ENCODE results near the gene SLC2A5. TPM values are rescaled to one million over a fixed set of nuclear protein-coding genes. Genes with fewer than 3 reads are reported as not detected.

The SLC2A5 gene
- total and polyA plus RNA-seq, 2 of the 4 experiments (the other 2 are of a cell fraction) = 0.03 to 0.18 TPM

- Histone ChIP-seq H3K14ac (replicated peaks; ENCODE audit: low read depth, low read length) (no peak overlapping the region), H2AFZ (replicated peaks; ENCODE audit: low read length, poor library complexity) (no peak overlapping the region), H2BK20ac (ENCODE audit: low read depth, low read length) (no peak overlapping the region), H3K4me2 (ENCODE audit: low read depth, low read length) (no peak overlapping the region), H4K8ac (ENCODE audit: low read depth in 2 of 2, low read length in 2 of 2) (no peak overlapping the region), H4K20me1 (ENCODE audit: insufficient read depth, low read length) (no peaks in the 10 kb centered on the region), H4K5ac (ENCODE audit: low read depth, low read length) (no peak overlapping the region), H3K4me1 (ENCODE audit: control insufficient read depth, insufficient read depth, low read length) (peaks cover 8% of the 10 kb centered on the region; the same call in 1 of the 2 replicates), H3K56ac (ENCODE audit: extremely low read depth, insufficient read depth, low read length) (no peak overlapping the region), H2BK15ac (ENCODE audit: low read depth, low read length) (no peak overlapping the region), H3K23ac (ENCODE audit: low read depth, low read length) (no peak overlapping the region), H3K9ac (ENCODE audit: low read depth, low read length) (no peak overlapping the region), H2BK120ac (ENCODE audit: low read depth, low read length) (no peak overlapping the region), H3K4ac (ENCODE audit: low read depth, low read length) (no peak overlapping the region), H3K27me3 (ENCODE audit: control insufficient read depth, insufficient read depth, low read length) (peaks cover 17% of the 10 kb centered on the region), H3K9me1 (ENCODE audit: insufficient read depth, low read length) (no peaks in the 10 kb centered on the region), H3K18ac (ENCODE audit: low read depth, low read length) (no peak overlapping the region), H4K91ac (ENCODE audit: insufficient read depth, low read depth, low read length) (no peak overlapping the region), H3K79me1 (ENCODE audit: low read depth in 1 of 2, low read length in 2 of 2) (no peaks in the 10 kb centered on the region), H2BK5ac (ENCODE audit: low read depth, low read length, poor library complexity, severe bottlenecking) (no peak overlapping the region), H3K36me3 (ENCODE audit: control insufficient read depth, insufficient read depth, low read length) (no peaks in the 10 kb centered on the region), H2AK5ac (ENCODE audit: low read depth, low read length) (no peak overlapping the region), H3K27ac (ENCODE audit: insufficient read depth, low read length) (no peak overlapping the region), H2AK9ac (replicated peaks; ENCODE audit: low read depth, low read length, poor library complexity) (no peak overlapping the region), H3K4me3 (ENCODE audit: insufficient read depth, low read depth, low read length) (no peak overlapping the region), H3K9me3 (ENCODE audit: control insufficient read depth, insufficient read depth, low read length) (peaks cover 22% of the 10 kb centered on the region)
- DNase-seq (no peak), ATAC-seq (ENCODE audit: low read depth) (no peak)
- in situ Hi-C loops (cut with MboI; ENCODE audit: low sequenced_read_pairs) (no loop called here), intact Hi-C loops (cut with micrococcal nuclease) (no loop called here), dilution Hi-C loops (cut with HindIII; ENCODE audit: low sequenced_read_pairs, unreplicated experiment) (no loop called here)
- no peak for TF ChIP-seq MAFK (IDR thresholded peaks at IDR 0.05; ENCODE audit: low read depth, low read length)
- TF ChIP-seq POLR2A (IDR thresholded peaks at IDR 0.05; ENCODE audit: low read depth, low read length) = no peak
- no peak for TF ChIP-seq MAZ (IDR thresholded peaks at IDR 0.05; ENCODE audit: borderline replicate concordance, low read depth, low read length)
- no peak for TF ChIP-seq SMC3 (IDR thresholded peaks at IDR 0.05; ENCODE audit: low read depth, low read length)
- no peak for TF ChIP-seq CHD1 (IDR thresholded peaks at IDR 0.05; ENCODE audit: low read depth, low read length)
- WGBS, 2 experiments (ENCODE audit: extremely low coverage in 2 of 2, insufficient read length in 1 of 2) = no CpG with 5 or more reads among the region's 5 CpGs
- CTCF ChIA-PET = no interaction called here
- POLR2A ChIA-PET (ENCODE audit: unreplicated experiment) = no interaction called here
- no TSS peak for BruUV-seq (replicated peaks)
These were observed 36.1 kb downstream of the SLC2A5 start for GRCh38 chr1:9033363-9033762.
